GM18511 (cell line): ENCODE measurements around the gene NKX6-2.
"Not testable (repeated sequence)": the region's sequence is repeated elsewhere in the genome, so short reads cannot be mapped to it uniquely, and the experiment has no call there.

Source experiments
- ATAC-seq: cut with Tn5 transposase; IDR thresholded peaks from one replicate; pipeline ENCODE4 v1.9.1; 2021; ENCODE audit warnings: mild to moderate bottlenecking, moderate library complexity; ENCODE audit not compliant: unreplicated experiment

NKX6-2 gene

GRCh38 chr10:132783940-132784865 is 1.7 kb downstream of the NKX6-2 start:
- no peak for ATAC-seq

- no peak for ATAC-seq
Measured at GRCh38 chr10:132783165-132783939, 2.6 kb downstream of the NKX6-2 start.

- no peak for ATAC-seq
Measured at GRCh38 chr10:132781556-132781955, 4.4 kb downstream of the NKX6-2 start.

- ATAC-seq = no peak
Measured at GRCh38 chr10:132780356-132780755, 5.6 kb downstream of the NKX6-2 start.

GRCh38 chr10:132779549-132780294 is 6.2 kb downstream of the NKX6-2 start:
- no peak for ATAC-seq

GRCh38 chr10:132777441-132777840 is 8.5 kb downstream of the NKX6-2 start:
- ATAC-seq = no peak

GRCh38 chr10:132776821-132777220 is 9.1 kb downstream of the NKX6-2 start:
- ATAC-seq = no peak

GRCh38 chr10:132776186-132776585 is 9.8 kb downstream of the NKX6-2 start:
- ATAC-seq = no peak

GRCh38 chr10:132774902-132775863 is 10.8 kb downstream of the NKX6-2 start:
- no peak for ATAC-seq

- no peak for ATAC-seq
Measured at GRCh38 chr10:132774181-132774901, 11.6 kb downstream of the NKX6-2 start.

- not testable (repeated sequence) for ATAC-seq
Measured at GRCh38 chr10:132772816-132773215, 13.1 kb downstream of the NKX6-2 start.

- no peak for ATAC-seq
Measured at GRCh38 chr10:132770061-132771021, 15.6 kb downstream of the NKX6-2 start.

GRCh38 chr10:132768346-132769248 is 17.4 kb downstream of the NKX6-2 start:
- ATAC-seq = no peak

- ATAC-seq = no peak
Measured at GRCh38 chr10:132766291-132766690, 19.7 kb downstream of the NKX6-2 start.

- no peak for ATAC-seq
Measured at GRCh38 chr10:132765435-132765834, 20.5 kb downstream of the NKX6-2 start.

- no peak for ATAC-seq
Measured at GRCh38 chr10:132764108-132764507, 21.8 kb downstream of the NKX6-2 start.

GRCh38 chr10:132763545-132763944 is 22.4 kb downstream of the NKX6-2 start:
- no peak for ATAC-seq
